Stimulated activated CD8-positive, alpha-beta memory T cell treated with anti-CD3 and anti-CD28 coated beads, Interleukin-4, amount 100 ng/mL, for 1 hour (primary cell): ENCODE data around the gene SOX30.
A peak's percentile ranks its signal among the peaks of the same experiment; 100 is the strongest.

Source experiments
- DNase-seq, 2 donors: peaks; one replicate each; pipeline ENCODE4 v3.0.0-alpha.2; 2020; ENCODE audit warnings: low read depth in 2 of 2, low spot score in 1 of 2

SOX30 gene

GRCh38 chr5:157665467-157666070, 13.3 kb upstream of the SOX30 start:
- DNase-seq = no peak

GRCh38 chr5:157659868-157660660, 7.8 kb upstream of the SOX30 start:
- DNase-seq = no peak

- no peak for DNase-seq
Observed at GRCh38 chr5:157658893-157659292, 6.7 kb upstream of the SOX30 start.

- DNase-seq = no peak
Observed at GRCh38 chr5:157657516-157657915, 5.3 kb upstream of the SOX30 start.

GRCh38 chr5:157651623-157652376, 438 bp downstream of the SOX30 start:
- DNase-seq = peak; percentile 36 to 59

GRCh38 chr5:157650991-157651611, 1.1 kb downstream of the SOX30 start:
- DNase-seq = no peak

GRCh38 chr5:157649101-157649500, 3.1 kb downstream of the SOX30 start:
- no peak for DNase-seq

- no peak for DNase-seq
Observed at GRCh38 chr5:157648275-157648990, 3.8 kb downstream of the SOX30 start.

- no peak for DNase-seq
Observed at GRCh38 chr5:157640406-157641066, 11.7 kb downstream of the SOX30 start.

- DNase-seq = no peak
Observed at GRCh38 chr5:157630341-157630740, 21.9 kb downstream of the SOX30 start.

GRCh38 chr5:157626831-157627230, 25.4 kb downstream of the SOX30 start:
- DNase-seq = no peak

- DNase-seq = no peak
Observed at GRCh38 chr5:157624144-157624543, 28.1 kb downstream of the SOX30 start.

GRCh38 chr5:157620776-157621175, 31.5 kb downstream of the SOX30 start:
- DNase-seq = no peak

- DNase-seq = no peak
Observed at GRCh38 chr5:157618191-157618765, 34.0 kb downstream of the SOX30 start.

- no peak for DNase-seq
Observed at GRCh38 chr5:157616785-157617184, 35.5 kb downstream of the SOX30 start.

GRCh38 chr5:157613385-157614245, 38.6 kb downstream of the SOX30 start:
- DNase-seq = no peak

GRCh38 chr5:157612581-157612980, 39.7 kb downstream of the SOX30 start:
- DNase-seq = no peak

GRCh38 chr5:157611571-157612476, 40.4 kb downstream of the SOX30 start:
- no peak for DNase-seq
